Esophagus mucosa (tissue), 1 donor: Measurements from ENCODE around the gene PCDHAC2. TPM values are rescaled to one million over a fixed set of nuclear protein-coding genes. Genes with fewer than 3 reads are reported as not detected.

ENCODE experiments used
- ATAC-seq: fragments of 200-7000 bp; cut with Tn5 transposase; one replicate; pipeline ENCODE4 v1.9.1; 2020
- total RNA-seq: library from RNA; stranded (reverse); gene quantifications from one replicate; pipeline ENCODE4 v1.2.4, GENCODE V29; 2023
- donor health status: DM: yes; HTN: yes; CAD: no.

Gene PCDHAC2
- total RNA-seq, 1 donor from 2014 or later = 0.24 TPM

DNA sequence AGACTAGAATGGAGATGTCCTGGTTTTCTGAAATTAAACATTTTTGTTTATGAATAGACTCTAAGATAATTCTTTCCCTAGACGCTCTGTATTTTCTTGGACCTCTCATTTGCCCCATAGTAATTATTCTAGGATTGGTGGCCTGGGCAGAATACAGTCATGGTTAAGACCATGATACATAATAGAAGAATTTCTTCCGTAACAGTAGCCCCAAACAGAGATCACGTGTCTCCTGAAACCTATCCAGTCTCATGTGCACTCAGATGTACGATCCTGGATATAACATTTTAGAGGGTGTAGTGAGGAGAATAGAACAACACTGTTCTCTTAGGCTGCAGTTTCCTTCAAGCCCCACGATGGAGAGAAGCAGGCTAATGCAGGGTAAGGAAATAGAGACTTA is 22.3 kb downstream of the PCDHAC2 start:
- no peak for ATAC-seq

DNA sequence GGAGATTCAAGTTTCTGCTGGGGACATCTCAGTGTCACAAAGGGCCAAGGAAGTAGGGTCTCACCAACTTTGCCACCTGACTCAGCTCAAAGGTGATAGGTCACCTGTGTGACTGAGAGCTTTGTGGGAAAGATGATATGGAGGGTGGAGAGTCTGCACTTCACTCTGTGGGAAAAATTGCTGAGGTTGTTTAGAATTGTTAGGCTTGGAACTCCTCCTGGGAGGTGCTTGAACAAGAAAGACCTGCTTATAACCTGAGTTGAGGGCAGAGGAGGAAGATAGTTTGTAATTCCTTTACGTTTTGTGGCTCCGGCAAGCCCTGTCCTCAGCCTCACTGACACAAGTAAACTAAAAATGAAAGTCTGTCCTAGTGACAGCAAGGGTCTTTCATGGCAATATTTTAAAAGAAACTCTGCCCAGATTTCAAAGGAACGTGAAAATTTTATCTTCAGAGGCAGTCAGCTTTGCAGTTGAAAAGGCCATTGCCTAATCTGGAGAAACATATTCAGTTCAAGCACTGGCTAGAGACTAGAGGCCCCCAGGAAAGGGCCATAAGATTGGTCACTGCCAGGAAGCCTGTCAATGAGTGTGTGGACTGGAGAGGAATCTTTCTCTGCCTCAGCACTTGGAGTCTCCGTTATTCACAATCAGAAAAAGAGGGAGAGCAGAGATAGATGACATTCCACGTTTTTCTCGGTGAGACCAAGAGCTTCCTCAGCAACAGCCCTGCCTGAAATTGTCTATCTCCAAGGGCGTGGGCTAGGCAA is 23.2 kb downstream of the PCDHAC2 start:
- ATAC-seq = no peak

DNA sequence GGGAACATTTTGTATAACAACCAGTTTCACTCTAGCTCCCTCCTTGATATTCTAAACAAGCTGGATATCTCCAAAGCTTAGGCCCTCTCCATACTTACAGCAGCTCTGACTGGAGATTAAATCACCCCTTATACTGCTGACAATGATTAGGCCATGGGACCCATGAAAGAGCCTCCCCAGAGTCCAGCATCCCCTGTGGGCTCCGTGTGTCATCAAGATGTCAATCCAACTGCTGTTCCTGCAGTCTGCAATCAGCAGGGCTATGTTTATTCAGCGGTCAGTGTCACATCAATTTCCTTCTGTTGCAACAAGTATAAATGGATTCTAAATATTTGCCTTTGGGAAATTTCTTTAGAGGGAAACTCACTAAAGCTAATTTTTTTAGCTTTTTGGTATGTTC is 26.6 kb downstream of the PCDHAC2 start:
- no peak for ATAC-seq

DNA sequence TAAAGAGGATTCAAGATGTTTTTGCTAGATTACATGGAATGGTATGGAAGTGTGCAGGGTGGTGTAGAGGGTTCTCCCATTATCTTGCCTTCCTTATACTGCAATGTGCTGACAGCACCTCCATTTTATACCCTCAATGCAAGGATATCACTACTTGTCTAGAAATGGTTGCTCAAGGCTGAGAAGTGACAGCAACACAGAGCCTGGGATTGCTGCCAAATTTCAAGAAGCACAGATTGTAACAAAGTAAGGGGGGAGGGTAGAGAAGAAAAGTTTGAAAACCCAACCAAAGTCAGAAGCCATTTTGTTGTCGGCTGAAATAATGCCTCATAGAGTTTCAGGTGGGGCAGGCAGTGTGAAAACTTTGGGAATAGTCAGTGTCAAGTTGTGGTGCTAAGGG is 29.8 kb downstream of the PCDHAC2 start:
- no peak for ATAC-seq

DNA sequence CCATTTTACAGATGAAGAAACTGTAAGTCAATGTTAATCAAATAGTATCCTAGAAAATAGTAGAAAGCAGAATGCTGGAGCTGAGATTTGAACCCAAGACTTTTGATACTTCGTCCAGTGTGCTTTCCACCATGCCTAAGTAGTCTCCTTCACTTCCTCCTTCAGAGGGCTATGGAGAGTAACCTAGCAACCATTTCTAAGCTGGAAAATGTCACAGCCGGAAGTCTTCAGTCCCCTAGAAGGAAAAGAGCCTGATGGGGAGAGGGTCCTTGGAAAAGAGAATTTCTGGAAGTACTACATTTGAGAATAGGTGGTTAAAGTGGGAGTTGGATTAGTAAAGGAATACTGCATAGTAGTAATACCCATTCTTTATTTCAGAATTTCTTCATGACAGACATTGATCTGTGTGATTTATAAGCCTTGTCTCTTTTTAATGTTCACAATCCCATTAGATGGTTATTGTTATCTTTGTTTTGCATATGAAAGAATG is 32.7 kb downstream of the PCDHAC2 start:
- ATAC-seq = no peak

DNA sequence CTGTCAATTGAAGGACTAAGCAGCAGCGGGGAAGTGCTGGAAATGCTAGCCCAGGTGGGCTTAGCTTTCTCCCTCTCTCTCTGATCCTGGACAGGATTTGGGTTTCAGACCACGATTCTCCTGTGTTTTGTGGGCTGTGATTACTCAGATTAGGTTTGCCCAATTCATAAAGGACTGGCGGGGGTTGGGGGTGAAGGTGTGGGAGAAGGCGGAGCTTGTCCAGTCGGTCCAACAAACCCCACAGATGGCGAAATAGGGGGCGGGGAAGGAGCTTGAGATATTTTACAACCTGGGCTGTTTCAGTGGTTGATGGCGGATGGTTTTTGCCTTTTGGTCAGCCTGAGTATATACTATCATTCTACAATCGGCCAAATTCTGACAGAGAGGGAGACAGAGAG is 35.2 kb downstream of the PCDHAC2 start:
- no peak for ATAC-seq

DNA sequence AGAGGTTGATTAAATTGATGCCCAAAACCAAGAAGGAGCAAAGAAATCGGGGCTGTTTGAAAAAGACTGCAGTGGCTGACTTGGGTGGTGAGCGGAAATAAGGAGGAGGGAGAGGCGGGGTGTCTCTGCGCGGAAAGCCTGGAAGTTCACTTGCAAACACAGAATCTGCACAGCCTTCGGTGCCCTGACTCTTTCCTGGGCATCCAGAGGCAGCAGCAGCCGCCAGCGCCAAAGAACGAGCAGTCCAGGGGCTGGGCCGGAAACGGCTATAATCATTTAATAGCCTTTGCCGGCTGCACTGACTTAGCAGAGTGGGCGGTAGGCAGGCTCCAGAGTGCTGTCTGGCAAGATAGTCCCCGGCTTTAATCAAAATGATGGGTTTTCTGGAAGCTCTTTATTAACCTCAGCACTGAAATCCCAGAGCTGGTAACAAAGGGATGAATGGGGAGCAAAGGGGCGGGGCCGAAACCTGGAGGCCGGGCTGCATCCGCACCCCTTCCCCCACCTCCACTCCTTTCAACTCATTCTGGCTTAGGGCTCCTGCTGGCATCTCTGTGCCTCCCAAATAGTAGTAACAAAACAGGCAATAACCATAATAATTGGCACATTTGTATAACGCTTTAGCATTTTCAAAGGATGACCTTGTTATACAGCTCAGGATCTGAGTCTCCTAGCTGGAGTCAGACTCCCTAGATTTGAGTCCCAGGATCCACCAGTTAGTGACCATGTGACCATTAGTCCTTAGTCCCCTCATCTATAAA is 35.7 kb downstream of the PCDHAC2 start:
- ATAC-seq = no peak

DNA sequence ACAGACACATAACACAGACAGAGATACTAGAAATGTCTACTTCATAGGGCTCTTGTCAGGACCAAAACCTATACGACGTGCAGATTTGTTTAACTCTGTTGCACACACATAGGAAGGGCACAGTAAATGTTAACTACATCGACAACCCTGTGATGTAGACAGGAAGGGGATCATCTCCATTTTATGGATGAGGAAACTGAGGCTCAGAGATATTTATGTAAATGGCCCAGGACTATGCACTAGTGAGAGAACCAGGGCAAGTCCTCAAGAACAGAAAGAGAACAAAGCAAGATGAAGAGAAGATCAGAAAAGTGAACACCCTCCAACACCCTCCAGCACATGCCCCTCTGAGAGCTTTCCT is 36.3 kb downstream of the PCDHAC2 start:
- no peak for ATAC-seq

DNA sequence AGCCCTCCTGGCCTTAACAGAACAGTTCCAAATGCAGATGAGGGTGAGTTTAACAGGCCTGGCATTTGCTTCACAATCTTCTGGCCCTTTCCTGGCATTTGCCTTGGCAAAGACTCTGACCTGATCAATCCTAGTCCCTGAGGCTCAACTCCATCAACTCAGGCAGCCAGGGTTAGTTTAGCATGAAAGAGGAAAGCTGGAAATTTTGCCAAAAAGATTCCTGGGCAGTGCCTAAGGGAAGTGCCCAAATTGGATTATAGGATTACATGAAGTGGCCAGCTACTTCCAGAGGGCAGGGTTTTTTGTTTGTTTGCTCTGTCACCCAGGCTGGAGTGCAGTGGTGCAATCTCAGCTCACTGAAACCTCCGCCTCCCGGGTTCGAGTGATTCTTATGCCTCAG is 36.8 kb downstream of the PCDHAC2 start:
- ATAC-seq = no peak

DNA sequence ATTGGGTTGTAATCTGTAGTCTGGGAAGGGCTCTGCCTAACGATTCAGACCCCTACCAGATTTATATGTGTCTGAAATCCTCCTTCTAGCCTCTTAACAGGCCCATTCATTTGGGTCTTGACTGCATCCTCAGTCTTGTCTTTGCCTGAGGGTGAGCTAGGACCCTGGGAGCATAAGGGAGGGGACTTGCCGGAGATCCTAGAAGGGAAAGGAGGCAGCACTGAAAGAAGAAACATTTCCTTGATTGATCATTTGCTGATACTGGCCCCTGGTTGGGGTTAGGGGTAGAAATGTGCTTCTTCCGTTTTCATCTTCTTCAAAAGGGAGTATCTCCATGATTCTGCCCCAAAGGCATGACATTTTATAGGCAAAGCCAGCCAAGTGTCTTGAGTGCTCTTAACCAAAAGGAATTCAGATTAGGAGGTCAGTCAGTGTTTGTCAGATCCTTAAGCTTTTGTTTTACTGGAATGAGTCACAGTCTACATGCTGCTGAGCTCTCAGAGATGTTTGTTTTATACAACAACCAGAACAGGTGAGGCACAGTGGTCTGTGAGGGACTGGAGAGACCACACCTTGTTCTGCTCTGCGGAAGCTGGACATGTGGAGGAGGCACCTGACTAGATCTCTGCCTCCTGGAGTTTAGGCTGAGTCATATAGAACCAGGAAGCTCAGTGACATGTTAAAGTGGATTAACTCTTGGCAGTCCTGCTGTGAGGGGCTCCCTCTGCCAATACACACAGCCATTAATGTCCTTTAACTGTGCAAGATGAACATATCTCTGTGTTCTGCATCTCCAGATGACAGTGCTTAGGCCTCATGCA is 37.7 kb downstream of the PCDHAC2 start:
- ATAC-seq = peak; percentile 82

DNA sequence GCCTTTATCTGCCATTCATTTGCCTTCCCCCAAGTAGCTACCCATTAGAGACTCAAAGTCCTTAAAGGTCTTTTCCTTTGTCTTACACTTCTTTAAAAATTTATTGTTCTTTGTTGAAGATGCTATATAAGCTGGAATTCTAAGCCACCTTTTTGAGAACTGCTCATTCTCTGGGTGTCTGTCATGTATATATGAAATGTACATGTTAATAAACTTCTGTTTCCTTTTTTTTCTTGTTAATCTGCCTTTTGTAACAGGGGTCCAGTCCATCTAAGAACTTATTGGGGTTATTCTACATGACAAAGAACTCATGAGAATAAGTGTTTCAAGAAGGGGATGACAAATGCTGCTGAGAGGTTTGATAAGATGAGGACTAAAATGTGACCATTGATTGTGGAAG is 41.5 kb downstream of the PCDHAC2 start:
- ATAC-seq = no peak

DNA sequence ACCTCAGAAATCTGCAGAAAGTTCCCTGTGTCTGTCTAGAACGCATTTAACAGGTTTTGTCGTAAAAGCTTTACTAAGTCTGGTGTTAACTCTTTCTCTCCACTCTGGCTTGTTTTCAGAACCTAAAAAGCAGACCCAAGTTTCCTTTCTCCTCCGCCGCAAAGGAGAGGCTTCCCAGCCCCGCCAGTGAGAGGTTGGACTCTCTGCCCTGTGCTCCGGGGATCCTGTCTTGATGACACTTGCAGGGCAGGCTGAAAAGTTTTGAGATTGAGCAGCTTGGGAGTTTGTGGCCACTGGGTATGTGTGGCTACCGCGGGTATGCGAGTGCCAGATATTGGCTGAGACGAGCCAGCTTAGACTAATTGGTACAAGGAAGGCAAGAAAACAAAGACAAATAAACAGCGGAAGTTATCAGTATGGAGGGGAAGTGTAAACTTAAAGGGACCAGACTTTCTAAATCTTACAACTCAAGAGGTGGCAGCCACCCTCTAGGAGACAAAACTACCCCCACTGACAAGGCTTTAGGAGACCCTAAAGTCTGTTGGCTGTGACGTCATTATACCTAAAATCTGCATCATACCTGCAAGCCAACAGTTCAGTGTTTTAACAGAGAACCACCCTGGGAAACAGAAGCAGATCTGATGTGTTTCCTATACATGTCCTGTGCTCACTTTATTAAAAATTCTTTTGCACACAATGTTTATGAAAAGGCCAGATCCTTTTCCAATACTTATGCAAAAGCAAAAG is 43.9 kb downstream of the PCDHAC2 start:
- no peak for ATAC-seq

DNA sequence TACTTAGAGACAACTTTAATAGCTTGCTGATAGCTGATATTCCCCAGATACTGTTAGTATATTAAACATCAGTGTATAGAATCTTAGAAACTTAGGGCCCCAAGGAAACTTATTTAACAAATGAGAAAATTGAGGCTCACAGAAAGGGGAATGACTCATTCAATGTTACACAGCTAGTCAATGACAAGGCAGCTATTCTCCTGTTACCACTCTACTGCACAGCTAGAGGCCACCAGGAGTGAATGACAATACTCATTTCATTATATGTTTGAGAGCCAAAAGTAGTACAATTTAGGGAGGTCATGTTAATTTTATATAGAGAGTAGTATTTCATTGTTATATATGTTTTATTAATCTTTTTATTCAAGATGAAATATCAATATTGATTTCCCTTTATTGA is 51.7 kb downstream of the PCDHAC2 start:
- ATAC-seq = no peak

Other genes with a start within 250 kb of the PCDHAC2 start
- gene PCDHA1, start 180.3 kb upstream of the PCDHAC2 start, total RNA-seq = not detected
- 0.04 TPM for gene PCDHA2, start 171.6 kb upstream of the PCDHAC2 start, total RNA-seq
- gene PCDHA3, start 165.4 kb upstream of the PCDHAC2 start, total RNA-seq = not detected
- 0.20 TPM for gene PCDHA4, start 159.4 kb upstream of the PCDHAC2 start, total RNA-seq
- gene PCDHA5, start 144.9 kb upstream of the PCDHAC2 start, total RNA-seq = 0.08 TPM
- not detected for gene PCDHA6, start 138.5 kb upstream of the PCDHAC2 start, total RNA-seq
- 0.08 TPM for gene PCDHA7, start 132.2 kb upstream of the PCDHAC2 start, total RNA-seq
- gene PCDHA8, start 125.3 kb upstream of the PCDHAC2 start, total RNA-seq = 0.08 TPM
- gene PCDHA9, start 118.1 kb upstream of the PCDHAC2 start, total RNA-seq = 0.04 TPM
- 0.08 TPM for gene PCDHA10, start 110.6 kb upstream of the PCDHAC2 start, total RNA-seq
- not detected for gene PCDHA11, start 97.5 kb upstream of the PCDHAC2 start, total RNA-seq
- not detected for gene PCDHA12, start 91.2 kb upstream of the PCDHAC2 start, total RNA-seq
- not detected for gene PCDHA13, start 84.4 kb upstream of the PCDHAC2 start, total RNA-seq
- 0.04 TPM for gene PCDHAC1, start 40.2 kb upstream of the PCDHAC2 start, total RNA-seq
- gene PCDHB1, start 84.9 kb downstream of the PCDHAC2 start, total RNA-seq = not detected
- gene PCDHB2, start 128.1 kb downstream of the PCDHAC2 start, total RNA-seq = 2.2 TPM
- 0.52 TPM for gene PCDHB3, start 134.0 kb downstream of the PCDHAC2 start, total RNA-seq
- gene PCDHB4, start 155.3 kb downstream of the PCDHAC2 start, total RNA-seq = 0.52 TPM
- 0.40 TPM for gene PCDHB5, start 168.7 kb downstream of the PCDHAC2 start, total RNA-seq
- gene PCDHB6, start 183.6 kb downstream of the PCDHAC2 start, total RNA-seq = 0.16 TPM
- 0.20 TPM for gene PCDHB7, start 206.2 kb downstream of the PCDHAC2 start, total RNA-seq
- gene PCDHB8, start 211.3 kb downstream of the PCDHAC2 start, total RNA-seq = 0.40 TPM
- 0.48 TPM for gene PCDHB16, start 215.9 kb downstream of the PCDHAC2 start, total RNA-seq
- 0.48 TPM for gene PCDHB9, start 220.7 kb downstream of the PCDHAC2 start, total RNA-seq
- 0.80 TPM for gene PCDHB10, start 225.9 kb downstream of the PCDHAC2 start, total RNA-seq
- gene PCDHB11, start 233.2 kb downstream of the PCDHAC2 start, total RNA-seq = 0.44 TPM
- 0.72 TPM for gene PCDHB12, start 242.2 kb downstream of the PCDHAC2 start, total RNA-seq
- 3.4 TPM for gene PCDHB13, start 247.4 kb downstream of the PCDHAC2 start, total RNA-seq